Right renal pelvis (tissue), 4 donors: Measurements from ENCODE around the gene DBX1. TPM values are rescaled to one million over a fixed set of nuclear protein-coding genes. Genes with fewer than 3 reads are reported as not detected.
"Not testable (repeated sequence)": the region's sequence is repeated elsewhere in the genome, so short reads cannot be mapped to it uniquely, and the experiment has no call there.

Experiments used
- DNase-seq, 4 donors: peaks; one replicate each; pipeline ENCODE4 v3.0.0-alpha.2; 2013; ENCODE audit warnings: low read depth in 4 of 4, low spot score in 3 of 4, missing footprints in 1 of 4
- polyA plus RNA-seq, 4 donors: library from polyadenylated mRNA; unstranded; fragments of 120-200 nt; gene quantifications; one replicate each; pipeline ENCODE4 v1.2.1, GENCODE V29; 2013; ENCODE audit not compliant: insufficient read length in 4 of 4

DBX1 gene
- polyA plus RNA-seq, 4 donors = 0.05 TPM; not detected in 3

DNA sequence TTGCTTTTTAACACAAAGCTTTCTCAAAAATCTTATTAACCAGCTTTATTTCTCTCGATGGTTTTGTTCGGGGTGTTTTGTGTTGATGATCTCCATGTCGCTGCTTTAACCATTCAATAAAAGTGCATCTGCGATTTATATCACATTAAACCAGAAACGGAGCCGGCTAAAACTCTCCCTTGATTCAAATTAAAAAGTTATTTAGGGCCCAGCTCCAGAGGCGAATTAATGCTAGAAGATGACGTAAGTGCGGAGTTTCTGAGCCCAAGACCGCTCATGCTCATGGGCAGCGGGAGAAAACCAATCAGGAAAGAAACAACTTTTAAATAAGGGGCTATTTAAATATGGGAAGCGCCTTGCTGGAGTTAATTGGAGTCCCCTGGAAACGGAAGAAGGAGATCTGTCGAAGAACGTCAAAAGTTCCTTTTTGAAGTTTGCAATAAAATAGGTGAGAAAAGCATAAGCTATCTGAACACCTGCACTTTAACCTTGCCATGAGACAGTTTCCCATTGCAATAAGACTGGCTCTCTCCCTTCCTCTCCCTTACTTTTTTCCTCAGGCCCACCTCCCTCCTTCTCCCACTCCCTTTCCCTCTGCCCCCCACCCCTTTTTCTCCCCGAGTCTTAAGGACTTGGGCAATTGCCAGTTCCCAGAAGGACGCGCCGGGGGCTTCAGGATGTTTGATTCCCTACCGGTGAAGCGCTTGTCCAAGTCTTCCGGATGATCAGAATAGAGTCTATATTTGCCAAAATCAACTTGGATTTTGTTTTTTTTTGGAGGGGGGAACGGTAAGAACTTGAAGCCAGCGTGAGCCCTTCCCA is 1.9 kb upstream of the DBX1 start:
- no peak for DNase-seq

DNA sequence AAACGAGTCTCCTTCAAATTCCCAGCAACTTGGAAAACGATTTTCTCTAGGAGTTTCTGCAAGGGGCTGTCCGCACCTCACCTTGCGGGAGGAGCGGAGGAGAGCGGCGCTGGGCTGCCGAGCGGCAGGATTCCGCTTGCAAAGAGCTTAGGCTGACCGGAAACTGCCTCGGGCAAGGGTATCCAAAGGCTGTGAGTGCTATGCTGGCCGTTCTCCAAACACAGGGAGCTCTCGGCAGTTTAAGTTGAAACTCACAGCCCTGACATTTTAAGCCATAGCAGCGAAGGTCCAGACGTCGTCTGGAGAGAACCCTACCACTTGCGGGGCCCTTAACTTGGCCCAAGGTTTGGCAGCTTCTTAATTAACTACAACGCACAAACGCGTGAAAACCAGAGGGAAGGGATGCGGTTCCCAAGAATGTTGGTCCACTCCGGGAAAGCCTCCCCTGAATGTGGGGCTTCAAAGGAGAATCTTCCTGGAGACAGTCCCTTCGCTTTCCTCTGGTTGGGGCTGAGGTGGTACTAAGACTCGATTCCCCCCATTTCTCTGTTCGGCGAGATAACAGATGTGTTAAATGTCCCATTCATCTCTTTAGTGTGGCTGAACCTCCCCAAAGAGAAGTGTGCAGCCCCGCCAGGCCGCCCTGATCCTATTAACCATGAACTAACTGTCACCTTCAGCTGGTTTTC is 1.1 kb upstream of the DBX1 start:
- peak in 1 of 4 donors; percentile 5 for DNase-seq

DNA sequence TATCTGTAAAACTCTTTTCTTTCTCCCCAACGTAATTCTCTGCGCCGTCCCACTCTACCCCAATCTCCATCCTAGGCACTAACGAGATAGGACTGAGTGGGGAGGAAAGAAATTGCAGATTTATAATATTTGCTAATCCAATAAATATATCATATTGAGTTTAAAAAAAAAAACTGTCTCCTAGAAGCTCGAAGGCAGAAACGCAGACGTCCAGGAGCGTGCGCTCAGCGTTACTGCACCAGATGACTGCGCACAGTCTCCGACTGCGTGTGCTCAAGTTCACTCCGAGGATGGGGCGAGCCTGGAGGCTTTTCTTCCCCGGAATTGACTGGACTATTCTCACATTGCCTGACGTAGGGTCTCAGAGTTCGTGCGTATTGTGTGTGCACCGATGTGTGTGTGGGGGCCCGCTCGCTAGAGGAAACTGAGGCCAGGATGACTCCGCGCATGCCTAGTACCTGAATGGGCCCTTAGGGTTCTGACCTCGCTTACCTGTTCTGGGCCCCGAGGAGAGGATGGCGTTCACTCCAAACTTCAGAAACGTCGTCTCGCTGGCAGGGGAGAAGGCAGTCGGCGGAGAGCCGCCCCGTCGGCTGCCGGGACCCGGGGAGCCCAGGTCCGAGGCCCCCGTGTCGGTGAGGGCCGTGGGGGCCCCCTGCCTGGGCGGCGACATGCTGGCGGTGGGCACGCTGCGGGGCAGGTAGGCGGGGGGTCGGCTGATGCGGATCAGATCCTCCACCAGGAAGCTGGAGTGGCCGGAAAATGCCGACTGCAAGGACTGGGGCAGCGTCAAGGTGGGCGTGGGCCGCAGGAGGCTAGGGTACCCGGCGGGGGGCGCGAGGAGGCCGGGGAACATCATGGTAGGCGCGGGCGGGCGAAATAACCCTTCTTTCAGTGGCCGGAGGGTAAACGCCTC is 551 bp downstream of the DBX1 start:
- no peak for DNase-seq

DNA sequence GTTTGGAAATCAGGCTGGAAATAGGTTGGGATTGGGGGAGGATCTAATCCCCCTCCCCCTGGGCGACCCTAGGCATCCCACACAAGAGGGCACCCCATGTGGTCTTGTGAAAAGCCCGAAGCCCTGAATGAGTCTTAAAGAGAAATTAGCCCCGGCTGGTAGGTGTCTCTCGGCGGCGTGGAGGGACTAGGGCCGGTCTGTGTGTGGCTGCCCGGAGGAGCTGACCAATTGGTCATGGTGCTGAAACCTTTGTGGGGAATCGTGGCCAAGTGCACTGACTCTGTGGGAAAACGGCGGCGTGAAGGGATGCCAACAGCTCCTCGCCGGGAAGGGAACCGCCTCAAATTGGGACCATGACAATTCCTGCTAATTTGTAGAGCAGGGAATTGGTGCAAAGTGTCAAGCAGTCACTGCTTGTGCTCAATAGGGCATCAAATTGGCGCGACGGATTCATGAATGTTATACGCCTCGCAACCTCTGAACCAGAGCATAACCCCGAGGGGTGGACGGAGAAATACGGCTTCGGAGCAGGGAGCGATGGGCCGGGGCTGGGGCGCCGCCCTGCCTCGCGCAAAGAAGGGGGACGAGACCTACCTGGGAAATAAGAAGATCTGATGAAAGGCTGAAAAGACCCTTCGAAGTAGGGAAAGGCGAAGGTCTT is 1.5 kb downstream of the DBX1 start:
- peak; percentile 69 to 83 (median 74) for DNase-seq

DNA sequence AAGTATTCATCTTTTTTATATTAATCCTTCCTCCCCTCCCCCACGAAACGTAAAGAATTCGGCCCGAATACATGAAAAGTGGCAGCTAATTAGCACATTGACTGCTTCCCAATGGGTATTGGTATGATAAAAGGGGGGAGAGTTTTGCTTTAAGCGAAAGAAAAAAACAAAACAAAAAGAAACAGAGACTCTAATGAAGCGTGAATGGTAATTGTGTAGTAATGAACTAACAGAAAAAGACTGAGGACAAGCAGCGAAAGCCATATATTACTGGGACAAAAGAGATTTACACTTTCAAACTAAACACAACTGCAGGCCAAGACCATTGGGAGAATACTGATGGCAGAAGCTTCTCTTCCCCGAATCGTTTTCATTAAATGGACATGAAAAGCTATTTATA is 2.5 kb downstream of the DBX1 start:
- no peak for DNase-seq

DNA sequence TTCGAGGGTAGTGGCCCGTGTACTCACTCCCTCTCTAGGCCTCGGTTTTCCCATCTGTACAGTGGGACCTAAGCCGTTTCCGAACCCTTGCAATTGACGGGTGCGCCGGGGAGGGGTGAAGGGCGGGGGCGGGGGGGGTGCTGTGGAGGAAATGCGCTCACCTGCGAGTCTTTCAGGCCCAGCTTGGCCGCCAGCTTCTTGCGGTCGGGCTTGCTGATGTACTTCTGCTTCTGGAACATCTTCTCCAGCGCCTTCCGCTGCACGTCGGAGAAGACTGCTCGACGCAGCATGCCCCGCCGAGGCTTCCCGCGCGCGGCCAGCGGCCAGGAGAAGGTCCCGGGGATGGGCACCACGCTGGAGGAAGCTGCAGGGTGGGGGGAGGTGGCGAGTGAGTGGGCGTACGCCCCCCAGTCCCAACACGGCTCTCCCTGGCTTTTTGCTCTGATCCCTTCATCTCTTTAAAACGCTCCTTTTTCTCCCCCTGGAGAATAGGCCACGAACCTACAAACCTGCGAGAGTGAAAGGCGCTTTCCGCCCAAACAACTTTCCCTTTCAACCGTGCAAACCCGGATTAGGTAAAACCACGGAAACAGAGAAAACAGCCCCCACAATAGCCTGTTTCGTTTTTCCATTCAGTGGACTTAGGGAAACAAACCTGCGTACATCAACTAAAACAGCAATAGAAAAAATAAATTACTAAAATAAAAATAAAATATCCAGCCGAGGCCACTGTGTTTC is 3.2 kb downstream of the DBX1 start:
- DNase-seq = no peak

DNA sequence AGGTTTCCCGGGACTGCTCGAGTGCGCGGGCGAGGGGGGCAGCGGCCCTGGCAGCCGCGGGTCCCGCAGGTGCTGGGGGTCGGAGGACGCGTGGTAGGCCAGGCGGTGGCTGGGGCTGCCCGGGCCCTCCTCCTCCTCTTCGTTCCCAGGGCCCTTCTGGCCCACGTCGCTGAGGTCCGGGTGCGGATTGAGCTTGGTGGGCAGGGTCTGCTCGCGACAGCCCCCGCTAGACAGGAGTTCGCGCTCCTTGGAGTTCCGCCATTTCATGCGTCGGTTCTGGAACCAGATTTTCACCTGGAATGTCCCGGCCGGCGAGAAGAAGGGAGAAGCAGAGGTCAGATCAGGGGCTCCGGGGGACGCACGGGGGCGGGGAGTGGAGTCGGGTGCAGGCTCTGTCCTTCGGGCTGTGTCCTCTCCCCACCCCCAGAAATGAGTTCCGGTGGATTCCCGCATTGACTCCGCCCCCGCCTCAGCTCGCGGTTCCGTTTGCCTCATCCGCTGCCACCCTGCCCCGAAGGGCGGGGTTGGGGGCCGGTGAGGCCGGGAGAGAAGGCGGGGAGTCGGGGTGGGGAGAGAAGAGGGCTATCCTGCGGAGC is 3.9 kb downstream of the DBX1 start:
- DNase-seq = no peak

DNA sequence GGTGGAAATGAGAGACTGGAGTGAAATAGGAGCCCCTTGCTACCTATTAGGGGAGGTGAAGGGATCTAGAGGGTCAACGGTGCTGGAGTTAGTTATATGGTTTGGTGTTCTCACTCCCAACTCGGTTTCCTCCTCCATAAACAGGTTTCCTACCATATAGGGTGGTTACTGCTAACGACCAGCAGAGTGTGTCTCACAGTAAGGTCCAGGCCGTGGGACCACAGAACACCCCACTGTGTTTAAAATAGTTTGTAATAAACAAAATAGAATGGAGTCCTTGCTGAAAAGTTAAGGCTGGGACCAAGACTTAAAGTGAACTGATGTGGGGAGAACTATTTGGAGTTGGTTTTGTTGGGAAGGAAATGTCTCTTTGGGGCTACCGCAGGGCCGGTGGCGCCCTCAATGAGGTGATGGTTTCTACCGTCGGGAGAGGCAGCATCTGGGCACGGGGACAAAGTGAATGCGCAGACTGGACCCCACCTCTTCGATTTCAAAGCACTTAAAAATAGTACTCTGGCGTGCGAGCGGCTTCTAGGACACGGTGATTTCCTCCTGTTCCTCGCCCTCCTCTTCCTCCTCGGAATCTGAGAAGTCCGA is 4.5 kb downstream of the DBX1 start:
- DNase-seq = no peak

DNA sequence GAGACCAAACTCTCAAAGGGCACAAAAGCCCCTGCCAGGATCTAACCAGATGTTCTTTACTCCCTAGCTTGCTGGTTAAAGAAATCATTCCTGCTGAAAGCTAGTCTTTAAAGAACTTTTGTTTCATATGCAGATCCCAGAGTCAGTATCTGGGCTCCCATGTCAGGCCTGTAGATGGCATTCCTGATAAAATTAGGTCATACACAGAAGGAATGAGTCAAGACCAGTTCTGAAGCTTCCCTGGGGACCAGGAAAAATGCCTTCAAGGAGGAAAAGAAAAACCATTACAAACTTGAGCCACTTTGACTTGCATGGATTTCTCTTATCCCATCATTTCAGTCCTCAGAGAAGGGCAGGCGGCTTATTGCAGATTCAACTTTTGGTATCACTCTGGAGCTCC is 5.9 kb downstream of the DBX1 start:
- no peak for DNase-seq

DNA sequence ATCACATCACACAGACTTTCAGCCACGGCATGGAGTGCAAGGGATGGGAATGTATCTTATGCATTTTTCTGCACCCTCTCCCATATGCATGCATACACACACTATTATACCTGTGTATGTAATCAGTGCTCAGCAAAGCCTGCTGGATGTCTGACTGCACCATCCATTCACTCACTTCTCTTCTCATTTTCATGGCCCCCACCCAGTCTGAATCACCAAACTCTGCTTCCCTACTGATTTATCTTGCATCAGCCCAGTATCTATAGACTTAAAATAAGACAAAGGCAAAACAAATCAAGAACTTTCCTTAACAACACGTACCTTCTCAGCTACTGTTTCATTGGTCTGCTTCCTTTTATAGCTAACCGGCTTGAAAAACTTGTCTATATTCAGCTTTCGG is 21.6 kb downstream of the DBX1 start:
- no peak for DNase-seq

DNA sequence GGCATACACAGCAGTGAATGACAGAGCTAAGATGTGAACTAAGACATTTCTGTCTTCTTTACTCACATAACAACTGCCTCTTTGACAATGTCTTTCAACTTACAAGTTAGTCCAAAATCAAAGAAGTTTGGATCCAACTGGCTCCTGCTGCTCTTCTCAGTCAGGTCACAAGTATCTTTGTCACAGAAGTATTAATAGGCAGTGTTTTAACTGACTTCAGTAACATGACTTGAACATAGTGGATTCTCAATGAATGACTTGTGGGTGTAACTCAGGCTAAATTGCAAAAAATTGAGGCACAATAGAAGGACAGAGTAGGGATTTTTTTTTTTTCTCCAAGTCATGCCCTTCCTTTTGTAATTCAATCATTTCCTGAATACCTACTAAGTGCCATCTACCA is 22.6 kb downstream of the DBX1 start:
- DNase-seq = no peak

DNA sequence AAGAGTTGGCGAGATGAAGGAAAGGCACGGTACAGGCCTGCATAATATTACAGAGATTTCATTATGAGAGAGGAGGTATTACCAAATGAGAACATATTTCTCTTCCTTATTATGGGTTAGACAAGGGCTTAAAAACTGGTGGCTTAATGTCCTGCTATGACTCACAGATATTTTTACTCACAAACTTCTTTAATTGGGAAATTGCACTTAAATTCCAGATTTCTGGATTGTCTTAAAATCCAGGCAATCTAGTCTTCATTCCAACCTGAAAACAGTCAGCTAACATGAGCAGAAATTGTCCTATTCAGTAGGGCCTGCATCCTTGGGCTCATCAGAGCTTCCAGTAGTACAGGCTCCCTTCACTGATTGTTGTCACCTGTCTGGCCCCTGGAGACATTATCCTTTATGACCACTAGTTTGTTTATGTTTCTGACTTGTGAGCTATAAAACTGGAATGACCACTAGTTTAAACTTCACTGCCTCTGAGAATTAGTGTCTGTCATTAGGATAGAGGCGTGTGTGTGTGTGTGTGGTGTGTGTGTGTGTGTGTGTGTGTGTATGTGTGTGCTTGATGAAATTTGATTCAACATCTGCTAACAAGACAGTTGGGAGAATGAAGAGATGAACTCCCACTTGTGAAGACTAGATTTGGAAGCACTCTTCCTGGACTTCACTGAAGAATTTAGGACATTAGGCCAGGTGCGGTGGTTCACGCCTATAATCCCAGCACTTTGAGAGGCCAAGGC is 25.1 kb downstream of the DBX1 start:
- no peak for DNase-seq

DNA sequence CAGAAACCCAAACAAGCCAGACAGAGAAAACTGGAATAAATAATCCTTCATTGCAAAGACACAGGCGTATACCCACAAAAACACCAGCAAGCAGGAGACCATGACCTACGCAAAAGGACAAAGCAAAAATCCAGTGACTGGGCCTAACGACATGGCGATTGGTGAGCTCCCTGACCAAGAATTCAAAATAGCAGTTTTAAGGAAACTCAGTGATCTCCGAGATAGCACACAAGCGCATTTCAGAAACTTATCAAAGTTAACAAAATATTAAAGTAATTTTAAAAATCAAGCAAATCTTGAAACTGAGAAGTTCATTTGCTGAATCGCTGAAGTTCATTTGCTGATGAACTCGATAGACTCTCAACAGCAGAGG is 27.6 kb downstream of the DBX1 start:
- DNase-seq = no peak

DNA sequence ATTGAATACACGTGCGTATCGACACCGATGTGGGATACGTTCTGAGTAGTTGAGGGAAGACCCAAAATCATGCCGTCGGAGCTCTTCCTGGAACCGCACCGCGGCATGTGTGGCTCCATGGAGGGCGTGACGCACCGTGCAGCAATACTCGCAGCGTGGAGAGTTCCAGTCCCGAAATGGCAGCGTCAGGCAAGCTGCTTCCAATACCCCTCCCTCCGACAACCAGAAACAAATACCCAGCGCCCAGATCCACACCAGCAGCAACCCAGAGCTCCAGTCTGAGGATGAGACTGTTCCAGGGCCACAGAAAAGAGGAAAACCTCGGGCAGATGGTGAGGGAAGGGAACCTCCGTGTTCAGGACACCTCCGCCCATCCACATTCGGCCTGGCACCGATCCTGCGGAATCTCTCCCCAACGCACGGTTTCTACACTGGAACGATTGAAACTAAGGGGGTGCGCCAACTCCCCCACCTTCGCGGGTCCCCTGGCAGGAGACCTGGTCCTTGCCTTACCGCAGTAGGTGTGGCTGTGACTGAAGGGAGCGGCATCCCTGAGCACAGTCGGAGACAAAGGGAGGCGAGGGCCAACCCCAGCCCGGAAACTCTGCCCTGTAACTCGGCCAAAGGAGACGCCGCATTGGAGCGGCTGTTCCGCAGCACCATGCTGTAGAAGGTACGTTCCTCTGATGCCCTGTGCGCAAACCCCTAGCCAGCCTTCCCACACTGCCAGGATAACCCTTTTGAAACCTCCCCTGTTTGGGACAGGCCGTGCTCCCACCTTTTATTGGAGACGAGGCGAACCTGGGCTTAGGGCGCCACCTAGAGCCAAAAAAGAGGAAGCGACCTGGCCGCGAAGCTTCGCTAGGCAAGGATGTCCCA is 28.2 kb downstream of the DBX1 start:
- DNase-seq = peak; percentile 53 to 71 (median 63)

DNA sequence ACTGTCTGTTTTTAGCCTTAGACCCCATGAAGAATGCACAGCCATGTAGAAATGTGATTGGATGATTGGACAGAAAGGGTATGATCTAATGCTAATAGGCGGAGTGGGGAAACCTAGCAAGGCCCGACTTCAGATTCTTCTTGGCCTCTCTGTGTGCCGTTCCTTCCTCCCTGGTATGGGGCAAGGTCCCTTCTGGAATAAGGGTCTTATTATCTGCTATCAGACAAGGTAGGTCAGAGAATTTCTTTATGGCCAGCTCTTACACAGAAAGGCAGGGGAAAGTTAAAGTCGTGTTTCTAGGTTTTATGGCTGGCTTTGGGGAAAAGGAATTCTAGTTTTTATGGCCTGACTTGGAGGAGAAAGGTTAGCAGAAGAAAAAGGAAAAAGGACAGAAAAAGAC is 30.6 kb downstream of the DBX1 start:
- no peak for DNase-seq

DNA sequence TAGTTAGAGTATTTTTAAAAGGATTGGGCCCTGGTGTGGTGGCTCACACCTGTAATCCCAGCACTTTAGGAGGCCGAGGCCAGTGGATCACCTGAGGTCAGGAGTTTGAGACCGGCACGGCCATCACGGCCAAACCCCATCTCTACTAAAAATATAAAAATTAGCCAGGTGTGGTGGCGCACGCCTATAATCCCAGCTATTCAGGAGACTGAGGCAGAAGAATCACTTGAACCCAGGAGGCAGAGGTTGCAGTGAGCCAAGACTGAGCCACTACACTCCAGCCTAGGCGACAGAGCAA is 31.8 kb downstream of the DBX1 start:
- DNase-seq = not testable (repeated sequence)

DNA sequence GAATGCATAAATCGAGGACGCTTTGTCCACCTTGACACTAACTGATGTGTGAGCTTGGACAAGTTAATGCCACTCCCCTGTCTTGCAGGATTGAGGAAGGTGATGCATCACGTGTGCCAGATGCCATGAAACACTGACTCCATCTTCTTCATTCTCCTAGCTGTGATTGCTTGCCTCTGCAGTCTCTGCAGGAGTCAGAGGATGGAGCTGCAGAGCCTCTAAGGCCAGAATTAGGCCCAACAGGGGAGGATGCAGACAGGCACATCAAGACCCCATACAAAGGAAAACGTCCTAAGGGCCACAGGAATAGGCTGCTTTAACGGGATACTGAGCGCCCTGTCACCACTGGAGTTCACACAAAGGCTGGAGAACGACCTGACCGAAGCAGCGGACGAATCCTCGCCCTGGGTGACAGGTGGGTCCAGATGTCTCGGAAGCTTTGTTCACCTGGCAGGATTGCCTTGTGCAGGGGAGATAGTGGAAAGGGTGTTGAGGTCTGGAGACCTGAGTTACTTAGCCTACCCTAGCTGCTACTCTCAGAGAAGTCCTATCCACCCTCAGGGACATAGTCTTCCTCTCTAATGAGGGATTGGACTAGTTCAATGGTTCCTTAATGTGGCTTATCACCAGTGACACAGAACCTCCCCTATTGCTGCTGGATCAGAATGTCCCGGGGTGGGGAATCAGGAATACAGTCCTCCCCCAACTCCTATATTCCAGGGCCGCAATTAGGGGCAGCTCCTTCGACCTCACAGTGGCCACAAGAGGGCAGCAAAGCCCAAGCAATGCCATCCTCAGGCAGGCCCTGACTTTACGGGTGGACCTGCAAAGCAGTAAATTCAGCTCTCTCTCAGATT is 32.4 kb downstream of the DBX1 start:
- DNase-seq = peak; percentile 40 to 62 (median 52)
